Frontal cortex (tissue), 4 donors: ENCODE measurements around the gene ABCG1. TPM values are rescaled to one million over a fixed set of nuclear protein-coding genes. Genes with fewer than 3 reads are reported as not detected.
A peak's percentile ranks its signal among the peaks of the same experiment; 100 is the strongest.
"Not testable (repeated sequence)": the region's sequence is repeated elsewhere in the genome, so short reads cannot be mapped to it uniquely, and the experiment has no call there.

Experiments
- DNase-seq, 2 donors: peaks; one replicate each; pipeline ENCODE4 v3.0.0; 2012; ENCODE audit warnings: low spot score in 2 of 2
- FAIRE-seq: peaks from 2 replicates; lab custom pipeline; 2012; peaks lifted over from hg19 to GRCh38; lab: Jason Lieb, UNC
- total RNA-seq: library from RNA; depleted of rRNA; stranded (reverse); fragments of >200 nt; gene quantifications from one replicate; pipeline ENCODE4 v1.2.3, GENCODE V29; 2014
- donor health status: control.
- donor health status: control.
- donor health status: control.

Gene ABCG1
- total RNA-seq, 1 donor from 2014 or later = 13.0 TPM

DNA sequence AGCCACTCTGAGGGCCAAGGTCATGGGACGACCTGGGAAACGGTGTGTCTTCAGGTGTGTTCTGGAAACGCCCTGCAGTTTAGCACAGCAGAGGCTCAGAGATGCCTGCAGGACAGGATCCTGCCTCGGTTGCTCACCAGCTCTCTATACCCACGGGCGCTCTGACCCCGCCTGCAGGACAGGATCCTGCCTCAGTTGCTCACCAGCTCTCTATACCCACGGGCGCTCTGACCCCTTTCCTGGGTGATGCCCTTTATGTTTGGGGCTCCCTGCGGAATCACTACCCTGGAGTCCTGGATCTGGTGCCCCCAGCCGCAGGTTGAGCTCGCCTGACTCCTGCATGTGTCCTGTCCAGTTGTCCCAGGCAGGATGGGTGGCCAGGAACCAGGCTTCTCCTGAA, 63.8 kb downstream of the ABCG1 start:
- DNase-seq (no peak), FAIRE-seq (no peak)

GRCh38 chr21:42285569-42286245, 66.8 kb downstream of the ABCG1 start:
- no peak for FAIRE-seq
- no peak for DNase-seq

DNA sequence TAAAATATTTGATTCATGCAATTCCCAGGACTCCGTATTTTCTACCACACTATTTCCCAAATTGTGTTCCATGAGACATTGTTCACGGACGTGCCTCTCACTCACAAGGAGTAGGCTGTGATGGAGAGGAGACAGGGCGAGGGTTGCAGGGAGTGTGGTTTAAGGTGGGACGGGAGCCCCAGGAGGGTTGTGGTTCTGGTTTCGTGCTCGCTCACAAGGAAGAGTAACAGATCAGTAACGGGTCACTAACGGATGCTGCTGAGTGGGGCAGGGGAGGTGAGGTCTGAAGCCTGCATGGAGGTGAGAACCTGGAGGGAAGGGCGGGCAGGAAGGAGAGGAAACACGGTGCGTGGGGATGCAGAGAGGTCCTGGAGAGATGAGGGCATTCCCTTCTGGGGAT, 67.5 kb downstream of the ABCG1 start:
- no peak for FAIRE-seq
- no peak for DNase-seq

GRCh38 chr21:42287193-42288083, 68.5 kb downstream of the ABCG1 start:
- no peak for FAIRE-seq
- no peak for DNase-seq

GRCh38 chr21:42288962-42289361, 70.0 kb downstream of the ABCG1 start:
- DNase-seq (no peak), FAIRE-seq (no peak)

- peak in 1 of 2 donors; percentile 39 for DNase-seq
- no peak for FAIRE-seq
Measured at GRCh38 chr21:42289926-42290325, 71.0 kb downstream of the ABCG1 start.

GRCh38 chr21:42290505-42290904, 71.6 kb downstream of the ABCG1 start:
- no peak for DNase-seq
- no peak for FAIRE-seq

GRCh38 chr21:42291003-42291750, 72.2 kb downstream of the ABCG1 start:
- DNase-seq (no peak), FAIRE-seq (no peak)

- FAIRE-seq = no peak
- no peak for DNase-seq
Measured at GRCh38 chr21:42291751-42292562, 73.0 kb downstream of the ABCG1 start.

- not testable (repeated sequence) for DNase-seq, FAIRE-seq
Measured at GRCh38 chr21:42292563-42293142, 73.7 kb downstream of the ABCG1 start.

GRCh38 chr21:42293649-42294272, 74.8 kb downstream of the ABCG1 start:
- FAIRE-seq = no peak
- no peak for DNase-seq

- FAIRE-seq (no peak), DNase-seq (no peak)
Measured at GRCh38 chr21:42294273-42294880, 75.4 kb downstream of the ABCG1 start.

DNA sequence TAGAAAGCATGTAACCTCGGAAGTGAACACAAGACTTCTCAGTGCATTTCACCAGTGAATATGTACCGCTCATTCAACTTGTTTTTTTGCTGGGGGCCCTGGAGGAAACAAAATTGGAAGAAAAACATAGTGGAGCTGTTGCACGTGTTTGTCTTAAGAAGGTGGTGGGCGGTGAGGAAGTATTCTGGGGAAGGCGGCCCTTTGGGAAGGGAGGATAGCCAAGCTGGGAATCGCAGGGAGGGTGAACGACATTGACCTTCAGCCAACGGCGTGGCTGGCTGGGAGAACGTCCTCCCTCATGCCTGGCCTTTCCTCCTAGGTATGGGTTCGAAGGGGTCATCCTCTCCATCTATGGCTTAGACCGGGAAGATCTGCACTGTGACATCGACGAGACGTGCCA, 76.9 kb downstream of the ABCG1 start:
- no peak for FAIRE-seq
- DNase-seq = no peak

GRCh38 chr21:42296501-42296900, 77.6 kb downstream of the ABCG1 start:
- FAIRE-seq = no peak
- no peak for DNase-seq

GRCh38 chr21:42297377-42297776, 78.4 kb downstream of the ABCG1 start:
- DNase-seq (no peak), FAIRE-seq (no peak)

DNA sequence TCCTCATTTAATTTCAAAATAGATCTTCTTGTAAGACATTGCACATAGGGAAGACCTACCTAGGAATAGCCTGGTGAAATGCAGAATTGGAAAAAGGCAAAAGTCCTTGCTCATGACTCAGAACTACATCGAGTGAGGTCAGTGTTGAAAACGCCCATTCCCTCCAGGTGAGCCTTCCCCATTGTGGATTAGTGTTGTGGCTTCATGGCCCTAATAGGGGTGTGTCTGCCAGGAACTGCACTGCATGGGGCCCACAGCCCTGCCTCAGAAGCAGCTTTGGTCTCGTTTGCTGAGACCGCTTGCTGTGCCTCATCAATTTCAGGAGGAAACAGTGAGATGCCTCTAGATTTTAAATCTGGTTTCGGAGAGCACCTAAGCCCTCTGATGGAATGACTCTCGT, 79.3 kb downstream of the ABCG1 start:
- DNase-seq = no peak
- no peak for FAIRE-seq

DNA sequence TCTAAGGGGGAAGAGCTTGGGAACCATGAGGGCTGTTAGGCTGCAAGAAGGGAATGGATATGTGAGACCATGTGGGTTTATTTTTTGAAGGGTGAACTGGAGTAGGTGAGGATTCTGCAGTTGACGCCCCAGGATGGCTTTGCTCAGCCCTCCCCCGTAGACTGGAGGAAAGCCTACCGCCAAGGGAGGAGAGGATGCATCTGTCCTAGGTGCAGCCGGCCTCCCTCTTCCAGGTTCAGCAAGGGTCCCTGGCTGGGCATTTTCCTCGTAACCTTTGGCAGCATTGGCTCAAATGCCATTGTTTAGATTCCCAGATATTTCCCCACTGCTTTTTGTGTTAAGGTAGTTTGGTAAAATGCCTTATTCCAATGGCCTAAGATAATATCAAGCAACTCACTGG, 79.7 kb downstream of the ABCG1 start:
- DNase-seq = no peak
- no peak for FAIRE-seq

GRCh38 chr21:42299324-42300044, 80.5 kb downstream of the ABCG1 start:
- FAIRE-seq = no peak

More at GRCh38 chr21:42299324-42300044, 80.5 kb downstream of the ABCG1 start:
- DNase-seq = peak in 1 of 2 donors; percentile 54
